ENCODE results near the gene DHODH. TPM values are rescaled to one million over a fixed set of nuclear protein-coding genes. Genes with fewer than 3 reads are reported as not detected.
A peak's percentile ranks its signal among the peaks of the same experiment; 100 is the strongest.

The DHODH gene
- total and polyA plus RNA-seq, 2 of the 13 experiments (the other 11 are each of a cell fraction or from before 2014, with no cell fraction given): 10.7 to 16.4 TPM

- TF ChIP-seq ZNF609 (CRISPR knock-in tag; IDR thresholded peaks at IDR 0.05; ENCODE audit: borderline replicate concordance) (peak; percentile 78), ZNF777 (CRISPR knock-in tag; IDR thresholded peaks at IDR 0.05) (no peak), ZNF788 (CRISPR knock-in tag; IDR thresholded peaks at IDR 0.05; ENCODE audit: borderline replicate concordance) (peak; percentile 72; the same call in 1 of the 2 replicates), ZNF256 (CRISPR knock-in tag; conservative IDR thresholded peaks at IDR 0.05) (no peak), ZNF724P (CRISPR knock-in tag; IDR thresholded peaks at IDR 0.05; ENCODE audit: borderline replicate concordance) (peak; percentile 52; the same call in 1 of the 2 replicates), ZNF280B (CRISPR knock-in tag; IDR thresholded peaks at IDR 0.05; ENCODE audit: borderline replicate concordance) (peak; percentile 95), ZNF121 (CRISPR knock-in tag; IDR thresholded peaks at IDR 0.05) (no peak), ZNF766 (CRISPR knock-in tag; IDR thresholded peaks at IDR 0.05; ENCODE audit: borderline replicate concordance) (no peak), SMAD9 (CRISPR knock-in tag; IDR thresholded peaks at IDR 0.05) (no peak), BCL6 (CRISPR knock-in tag; IDR thresholded peaks at IDR 0.05) (peak; percentile 44; the same call in 1 of the 2 replicates), ZFP41 (CRISPR knock-in tag; IDR thresholded peaks at IDR 0.05; ENCODE audit: borderline replicate concordance) (peak; percentile 63; the same call in 1 of the 2 replicates), JUN (CRISPR knock-in tag; IDR thresholded peaks at IDR 0.05) (peak; percentile 61; the same call in 1 of the 2 replicates), PHF21A (CRISPR knock-in tag; IDR thresholded peaks at IDR 0.05) (peak; percentile 84), HMGXB4 (CRISPR knock-in tag; IDR thresholded peaks at IDR 0.05; ENCODE audit: borderline replicate concordance in 1 of 2, low read depth in 1 of 2) (peak; percentile 64 to 81; a peak in 2 of 4 replicates), HIC2 (CRISPR knock-in tag; IDR thresholded peaks at IDR 0.05; ENCODE audit: low read depth) (peak; percentile 54; the same call in 1 of the 2 replicates), ZSCAN9 (CRISPR knock-in tag; IDR thresholded peaks at IDR 0.05; ENCODE audit: borderline replicate concordance) (peak; percentile 37), ZNF691 (CRISPR knock-in tag; IDR thresholded peaks at IDR 0.05; ENCODE audit: borderline replicate concordance, low read depth) (peak; percentile 91)
Observed at GRCh38 chr16:72008424-72009216, at the start of gene DHODH (continued).
